Renal cortical epithelial cell (primary cell): ENCODE data around the gene NUTM2D. TPM values are rescaled to one million over a fixed set of nuclear protein-coding genes. Genes with fewer than 3 reads are reported as not detected.
"Not testable (repeated sequence)": the region's sequence is repeated elsewhere in the genome, so short reads cannot be mapped to it uniquely, and the experiment has no call there.

ENCODE experiments used
- DNase-seq: peaks from one replicate; pipeline ENCODE4 v3.0.0-alpha.2; 2011; ENCODE audit warnings: low read depth
- total RNA-seq: library from RNA; depleted of rRNA; stranded (reverse); fragments of >200 nt; gene quantifications from 2 replicates; pipeline ENCODE4 v1.2.3, GENCODE V29; 2014

NUTM2D gene
- 0.87 and 6.9 TPM in 2 replicates for total RNA-seq

DNA sequence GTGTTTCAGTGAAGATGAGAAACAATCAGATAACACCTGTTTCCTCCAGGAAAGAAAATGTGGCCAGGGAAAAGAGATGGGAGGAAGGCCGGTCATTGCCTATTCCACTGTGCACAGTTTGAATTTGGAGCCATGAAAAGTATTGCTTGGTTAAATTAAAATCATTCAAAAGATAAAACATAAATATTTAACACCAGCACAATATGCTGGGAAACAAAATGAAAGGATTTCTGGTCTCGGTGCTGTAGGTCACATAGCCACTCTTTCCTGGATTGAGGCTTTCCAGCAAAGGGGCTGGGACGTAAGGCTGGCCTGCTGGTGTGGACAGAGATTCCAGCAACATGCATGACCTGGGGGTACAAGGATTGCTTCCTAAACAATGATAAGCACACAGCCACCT is at the start of gene NUTM2D:
TSS of gene NUTM2D (plus strand) at position 301 of the 400 bp plus-strand sequence. CDS start 522 bp downstream, outside the sequence.
- not testable (repeated sequence) for DNase-seq

- not testable (repeated sequence) for DNase-seq
These were observed 48.8 kb upstream of the NUTM2D start for GRCh38 chr10:87308702-87309101.

DNA sequence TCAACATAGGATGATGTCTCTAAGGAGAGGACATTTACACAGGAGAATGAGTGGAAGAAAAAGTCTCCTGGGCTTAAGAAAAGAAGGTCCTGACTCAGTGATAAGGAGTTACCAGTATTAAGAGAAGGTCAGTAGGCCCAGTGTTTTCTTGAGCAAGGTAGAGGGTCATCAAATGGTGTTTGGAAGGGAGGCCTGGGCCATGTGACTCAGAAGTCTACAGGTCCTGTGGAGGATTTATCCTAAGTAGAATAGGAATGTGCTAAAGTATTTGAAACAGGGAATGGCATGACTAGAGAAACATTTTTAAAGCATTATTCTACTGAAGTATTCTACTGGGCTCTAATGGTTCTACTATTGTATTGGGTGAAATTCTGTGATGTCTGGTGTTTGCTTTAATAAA is 47.9 kb upstream of the NUTM2D start:
- DNase-seq, result not testable (repeated sequence)

DNA sequence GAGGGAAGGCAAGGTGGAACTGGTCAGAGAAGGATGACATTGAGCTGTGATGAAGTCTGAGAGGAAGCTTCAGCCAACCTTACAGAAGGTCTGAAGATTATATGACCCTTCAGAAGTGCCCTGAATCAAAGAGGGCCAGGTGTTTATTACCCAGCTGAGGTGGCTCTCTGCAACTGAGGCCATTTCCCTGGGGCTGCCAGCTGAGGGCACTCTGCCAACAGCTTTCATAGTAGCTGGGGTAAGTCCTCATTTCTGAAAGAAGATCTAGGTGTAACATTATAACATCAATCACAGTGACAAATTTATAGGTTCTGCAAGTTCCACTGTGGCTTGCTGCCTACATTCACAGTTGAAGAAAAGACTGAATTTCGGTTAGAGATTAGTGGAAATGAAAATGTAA is 46.0 kb upstream of the NUTM2D start:
- DNase-seq, result not testable (repeated sequence)

DNA sequence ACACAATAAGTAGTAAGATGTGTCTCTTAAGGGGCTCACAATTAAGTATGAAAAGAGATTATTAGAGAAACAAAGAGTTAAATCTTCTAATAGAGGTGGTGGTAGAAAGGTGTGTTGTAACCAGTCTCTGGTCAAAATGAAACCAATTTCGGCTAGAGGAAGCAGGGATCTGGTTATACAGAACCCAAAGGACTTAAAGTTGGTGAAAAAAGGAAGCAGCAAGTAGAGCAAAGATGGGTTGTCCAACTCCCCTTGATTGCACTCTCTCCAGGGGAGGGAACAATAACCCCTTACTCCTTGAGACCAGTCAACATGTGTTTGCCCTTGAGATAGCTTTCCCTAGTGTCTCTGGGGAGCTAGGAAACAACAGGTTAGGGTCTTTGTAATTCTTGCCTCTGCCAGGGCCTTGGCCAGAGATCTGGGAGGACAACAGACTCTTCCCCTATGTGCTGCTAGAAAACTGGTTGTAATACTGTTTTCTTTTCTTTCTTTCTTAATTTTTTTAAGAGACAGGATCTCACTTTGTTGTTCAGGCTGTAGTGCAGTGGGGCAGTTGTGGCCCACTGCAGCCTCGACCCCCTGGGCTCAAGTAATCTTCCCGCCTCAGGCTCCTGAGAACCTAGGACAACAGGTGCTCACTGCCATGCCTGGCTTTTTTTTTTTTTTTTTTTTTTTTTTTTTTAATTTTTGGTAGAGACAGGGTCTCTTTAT is 43.7 kb upstream of the NUTM2D start:
- DNase-seq, result not testable (repeated sequence)

DNA sequence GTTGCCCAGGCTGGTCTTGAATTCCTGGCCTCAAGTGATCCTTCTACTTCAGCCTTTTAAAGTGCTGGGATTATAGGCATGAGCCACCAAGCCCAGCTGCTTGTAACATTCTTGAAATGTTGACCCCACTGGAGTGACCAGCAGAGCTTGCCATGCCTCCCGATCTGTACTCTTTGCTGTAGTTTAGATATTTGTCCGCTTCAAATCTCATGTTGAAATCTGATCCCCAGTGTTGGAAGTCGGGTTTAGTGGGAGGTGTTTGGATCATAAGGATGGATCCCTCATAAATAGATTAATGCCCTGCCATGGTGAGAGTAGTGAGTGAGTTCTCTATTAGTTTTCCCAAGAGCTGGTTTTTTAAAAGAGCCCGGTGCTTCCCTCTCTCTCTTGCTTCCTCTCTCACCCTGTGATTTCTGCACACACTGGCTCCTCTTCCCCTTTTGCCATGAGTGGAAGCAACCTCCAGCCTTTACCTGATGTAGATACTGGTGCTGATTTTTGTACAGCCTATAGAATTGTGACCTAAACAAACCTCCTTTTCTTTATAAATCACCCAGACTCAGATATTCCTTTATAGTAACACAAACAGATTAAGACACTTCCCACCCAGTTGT is 43.1 kb upstream of the NUTM2D start:
- not testable (repeated sequence) for DNase-seq

GRCh38 chr10:87321505-87321904 is 36.0 kb upstream of the NUTM2D start:
- not testable (repeated sequence) for DNase-seq

GRCh38 chr10:87324559-87324958 is 33.0 kb upstream of the NUTM2D start:
- DNase-seq, result not testable (repeated sequence)

GRCh38 chr10:87327958-87328357 is 29.6 kb upstream of the NUTM2D start:
- not testable (repeated sequence) for DNase-seq

DNA sequence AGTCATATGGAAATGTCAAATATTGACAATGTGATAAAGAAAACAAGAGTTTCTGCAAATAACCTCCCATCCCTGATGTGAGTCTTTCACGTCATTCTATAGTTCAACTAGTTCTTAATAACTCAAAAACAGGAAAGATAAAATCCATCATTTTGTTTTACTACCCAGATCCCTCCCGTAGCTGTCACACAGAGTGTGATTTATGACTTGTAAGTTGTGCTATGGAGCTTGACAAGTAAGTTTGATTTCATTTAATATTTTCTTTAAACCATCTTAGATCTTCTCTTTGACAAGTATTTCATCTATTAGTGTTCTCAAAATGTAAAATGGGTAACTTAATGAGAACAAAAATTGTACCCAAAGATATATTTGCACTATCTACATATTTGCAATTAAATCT is 28.4 kb upstream of the NUTM2D start:
- not testable (repeated sequence) for DNase-seq

- DNase-seq, result not testable (repeated sequence)
These were observed 24.9 kb upstream of the NUTM2D start for GRCh38 chr10:87332687-87333086.

DNA sequence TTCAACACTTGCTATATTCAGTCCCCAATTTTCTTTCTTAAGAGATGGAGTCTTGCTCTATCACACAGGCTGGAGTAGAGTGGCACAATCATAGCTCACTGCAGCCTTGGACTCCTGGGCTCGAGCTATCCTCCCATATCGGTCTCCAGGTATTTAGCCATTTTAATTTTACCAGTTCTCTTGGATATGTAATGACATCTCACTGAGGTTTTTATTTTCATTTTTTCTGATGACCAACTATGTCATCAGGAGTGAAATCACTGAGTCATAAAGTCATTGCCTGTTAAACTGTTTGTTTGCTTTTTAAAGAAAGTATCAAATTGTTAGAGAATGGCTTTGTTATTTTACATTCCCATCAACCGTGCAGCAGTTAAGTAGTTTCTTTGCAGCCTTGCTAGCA is 17.1 kb upstream of the NUTM2D start:
- DNase-seq, result peak; percentile 2

DNA sequence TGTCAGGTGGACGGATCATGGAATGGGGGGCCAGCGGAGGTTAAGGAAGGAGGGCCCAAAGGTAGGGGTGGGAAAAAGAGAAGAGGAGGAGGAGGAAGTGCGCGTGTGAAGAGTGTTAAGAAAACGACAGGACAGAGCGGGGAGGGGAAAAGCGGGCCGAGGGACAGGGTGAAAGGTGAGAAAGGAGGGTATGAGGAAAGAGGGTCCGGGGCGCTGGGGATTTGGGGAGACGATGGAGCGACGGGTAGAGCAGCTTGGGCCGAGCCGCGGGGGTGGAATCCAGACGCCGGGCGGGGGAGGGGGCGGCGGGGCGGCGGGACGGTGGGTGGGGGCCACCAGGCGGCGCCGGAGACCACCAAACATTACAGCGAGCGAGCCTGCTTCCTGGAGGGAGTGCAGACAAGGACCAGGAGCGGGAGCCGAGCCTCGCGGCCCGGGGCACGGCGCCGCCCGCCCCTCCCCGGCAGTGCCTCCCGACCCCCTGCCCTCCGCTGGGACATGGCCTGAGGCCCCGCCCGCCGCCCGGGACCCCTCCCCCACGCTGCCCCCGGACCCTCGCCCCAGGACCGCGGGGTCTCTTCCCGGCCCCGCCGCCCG is 15.9 kb upstream of the NUTM2D start:
- DNase-seq, result not testable (repeated sequence)

- DNase-seq, result peak; percentile 85
These were observed 15.3 kb upstream of the NUTM2D start for GRCh38 chr10:87342249-87342710.

DNA sequence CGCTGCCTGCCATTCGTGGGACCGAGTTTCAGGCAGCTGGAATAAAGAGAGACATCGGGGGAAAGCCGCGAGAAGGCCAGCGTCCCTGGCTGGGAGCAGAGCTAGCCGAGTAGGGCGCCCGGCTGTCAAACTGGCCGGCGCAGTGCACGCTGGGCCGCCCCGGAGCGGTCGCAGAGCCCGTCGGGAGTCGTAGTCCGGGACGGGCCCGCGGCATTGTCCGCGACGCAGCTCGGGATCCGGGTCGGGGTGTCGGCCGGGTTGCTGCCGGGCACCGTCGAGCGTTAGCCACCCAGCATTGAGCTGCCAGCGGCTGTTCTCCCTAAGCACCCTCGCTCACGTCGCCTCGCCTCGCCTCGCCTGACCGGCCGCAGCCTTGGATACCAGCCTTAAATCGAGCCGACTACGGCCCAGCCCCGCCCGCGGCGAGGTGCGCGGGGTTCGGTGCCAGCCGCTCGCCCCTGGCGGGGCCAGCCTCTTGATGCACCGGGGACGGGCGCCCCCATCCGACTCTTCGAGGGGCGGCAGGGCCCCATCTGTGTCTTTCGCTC is 14.8 kb upstream of the NUTM2D start:
- DNase-seq, result peak; percentile 23

- DNase-seq, result not testable (repeated sequence)
These were observed 11.8 kb upstream of the NUTM2D start for GRCh38 chr10:87345743-87346142.

DNA sequence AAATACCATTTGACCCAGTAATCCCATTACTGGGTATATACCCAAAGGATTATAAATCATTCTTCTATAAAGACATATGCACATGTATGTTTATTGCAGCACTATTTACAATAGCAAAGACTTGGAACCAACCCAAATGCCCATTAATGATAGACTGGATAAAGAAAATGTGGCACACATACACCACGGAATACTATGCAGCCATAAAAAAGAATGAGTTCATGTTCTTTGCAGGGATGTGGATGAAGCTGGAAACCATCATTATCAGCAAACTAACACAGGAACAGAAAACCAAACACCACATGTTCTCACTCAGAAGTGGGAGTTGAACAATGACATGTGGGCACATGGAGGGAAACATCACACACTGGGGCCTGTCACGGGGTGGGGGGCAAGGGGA is 7.4 kb upstream of the NUTM2D start:
- not testable (repeated sequence) for DNase-seq

- DNase-seq, result not testable (repeated sequence)
These were observed 4.7 kb upstream of the NUTM2D start for GRCh38 chr10:87352825-87353224.

- not testable (repeated sequence) for DNase-seq
These were observed 2.4 kb upstream of the NUTM2D start for GRCh38 chr10:87355110-87355509.

DNA sequence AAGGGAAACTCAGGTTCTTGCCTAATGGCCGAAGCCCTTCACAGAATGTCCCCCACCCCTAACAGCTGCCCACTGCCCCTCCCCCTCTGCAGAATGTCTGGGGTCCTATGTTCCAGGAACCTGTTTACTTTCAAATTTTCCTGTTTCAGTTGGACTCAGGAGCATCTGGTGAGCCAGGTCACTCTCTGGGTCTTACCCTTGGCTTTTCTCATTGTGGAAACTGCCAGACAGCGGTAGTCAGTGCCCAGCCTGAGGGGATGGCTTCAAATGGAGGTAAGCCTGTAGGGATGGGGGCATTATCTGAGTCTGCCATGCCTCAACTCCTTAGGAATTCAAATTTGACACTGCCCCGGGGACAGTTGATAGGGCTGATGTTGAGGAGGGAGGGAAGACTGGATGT is 615 bp downstream of the NUTM2D start:
- not testable (repeated sequence) for DNase-seq

DNA sequence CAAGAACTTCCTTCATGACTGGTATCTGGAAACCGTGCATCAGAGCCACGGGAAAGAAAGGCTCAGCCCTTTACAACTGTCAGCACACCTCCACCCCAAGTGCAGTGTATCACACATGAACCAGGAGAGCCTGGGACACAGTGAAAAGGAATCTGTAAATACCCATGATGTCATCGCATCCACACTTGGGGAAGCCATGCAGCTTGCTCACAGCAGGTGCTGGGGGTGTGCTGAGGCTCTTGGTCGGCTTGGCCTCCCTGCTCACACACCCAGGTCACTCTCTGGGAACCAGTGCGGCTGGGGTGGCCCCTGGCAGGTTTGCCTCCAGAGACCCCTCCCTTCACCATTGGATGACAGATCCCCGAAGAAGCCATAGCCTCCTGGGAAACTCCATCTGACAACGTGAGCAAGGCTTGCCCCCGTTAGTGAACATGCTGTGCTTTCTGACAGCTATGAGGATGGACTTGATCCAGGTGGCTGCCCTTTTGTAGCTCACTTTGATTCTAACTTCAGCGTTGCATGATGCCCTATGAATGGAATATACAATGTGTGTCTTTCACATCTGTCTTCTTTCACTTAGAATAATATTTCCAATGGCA is 12.1 kb downstream of the NUTM2D start:
- not testable (repeated sequence) for DNase-seq

- not testable (repeated sequence) for DNase-seq
These were observed 16.5 kb downstream of the NUTM2D start for GRCh38 chr10:87374091-87374490.
